Measurements from ENCODE around the gene DLST. TPM values are rescaled to one million over a fixed set of nuclear protein-coding genes. Genes with fewer than 3 reads are reported as not detected.

Gene DLST
- total RNA-seq, 2 experiments from 2014 or later = 74.4 to 95.7 TPM

- no peak for DNase-seq (ENCODE audit: low spot score)
- no peak overlapping the region for H3K27ac ChIP-seq (ENCODE audit: low read depth, low read length, poor library complexity, severe bottlenecking)
- H2AFZ ChIP-seq (ENCODE audit: low read length) = no peak overlapping the region
- H3K9me2 ChIP-seq (ENCODE audit: insufficient read depth, low read length) = no peaks in the 10 kb centered on the region
- no peak overlapping the region for H3K4me3 ChIP-seq (ENCODE audit: low read depth, low read length, poor library complexity, severe bottlenecking)
- H3K9me3 ChIP-seq (ENCODE audit: low read length) = no peaks in the 10 kb centered on the region
- no peak overlapping the region for H3K4me2 ChIP-seq (ENCODE audit: low read length)
- TF ChIP-seq CTCF (conservative IDR thresholded peaks at IDR 0.05; ENCODE audit: low read length) = no peak
- TF ChIP-seq EZH2phosphoT487 (IDR thresholded peaks at IDR 0.05; ENCODE audit: borderline replicate concordance, low read depth, low read length) = no peak
- no peaks in the 10 kb centered on the region for H4K20me1 ChIP-seq (ENCODE audit: insufficient read depth, low read length)
- ChIA-PET POLR2A (interaction anchor here (0.9 to 1.3 kb wide), 2 partner anchors 90 to 169 kb away, joined by 3 to 4 read pairs; partner anchors contain the start of gene YLPM1), CTCF (ENCODE audit: unreplicated experiment) (no interaction called here)
- BruUV-seq (replicated peaks) = no TSS peak
- H3K36me3 ChIP-seq (ENCODE audit: insufficient read depth, low read length) = no peaks in the 10 kb centered on the region
- intact Hi-C loops (cut with micrococcal nuclease; ENCODE audit: unreplicated experiment) = no loop called here
- H3K4me1 ChIP-seq (ENCODE audit: insufficient read depth, low read length, poor library complexity, severe bottlenecking) = peaks cover 12% of the 10 kb centered on the region
- no peaks in the 10 kb centered on the region for H3K79me2 ChIP-seq (ENCODE audit: insufficient read depth, low read depth, low read length)
Measured at GRCh38 chr14:74852922-74853530, 28.7 kb upstream of the DLST start.

GRCh38 chr14:74853581-74853980 lies 28.1 kb upstream of the DLST start:
- no peaks in the 10 kb centered on the region for H3K79me2 ChIP-seq (ENCODE audit: insufficient read depth, low read depth, low read length)
- no peaks in the 10 kb centered on the region for H3K36me3 ChIP-seq (ENCODE audit: insufficient read depth, low read length)
- intact Hi-C loops (cut with micrococcal nuclease; ENCODE audit: unreplicated experiment) = no loop called here
- H2AFZ ChIP-seq (ENCODE audit: low read length) = no peak overlapping the region
- H3K4me1 ChIP-seq (ENCODE audit: insufficient read depth, low read length, poor library complexity, severe bottlenecking) = peaks cover 12% of the 10 kb centered on the region
- ChIA-PET CTCF (ENCODE audit: unreplicated experiment) (no interaction called here), POLR2A (interaction anchor here (1.3 kb wide), 1 partner anchor 169 kb away, joined by 3 read pairs; no protein-coding TSS in a partner anchor)
- no peaks in the 10 kb centered on the region for H3K9me3 ChIP-seq (ENCODE audit: low read length)
- H3K9me2 ChIP-seq (ENCODE audit: insufficient read depth, low read length) = no peaks in the 10 kb centered on the region
- TF ChIP-seq EZH2phosphoT487 (IDR thresholded peaks at IDR 0.05; ENCODE audit: borderline replicate concordance, low read depth, low read length) (no peak), CTCF (conservative IDR thresholded peaks at IDR 0.05; ENCODE audit: low read length) (no peak)
- H3K4me2 ChIP-seq (ENCODE audit: low read length) = no peak overlapping the region
- no TSS peak for BruUV-seq (replicated peaks)
- no peaks in the 10 kb centered on the region for H4K20me1 ChIP-seq (ENCODE audit: insufficient read depth, low read length)
- no peak overlapping the region for H3K4me3 ChIP-seq (ENCODE audit: low read depth, low read length, poor library complexity, severe bottlenecking)
- H3K27ac ChIP-seq (ENCODE audit: low read depth, low read length, poor library complexity, severe bottlenecking) = no peak overlapping the region
- DNase-seq (ENCODE audit: low spot score) = no peak

GRCh38 chr14:74855021-74855420 lies 26.7 kb upstream of the DLST start:
- intact Hi-C loops (cut with micrococcal nuclease; ENCODE audit: unreplicated experiment) = loop anchor here (5.0 kb wide), 1 partner anchor 248 kb away; no protein-coding TSS in a partner anchor
- Histone ChIP-seq H4K20me1 (ENCODE audit: insufficient read depth, low read length) (no peaks in the 10 kb centered on the region), H3K4me1 (ENCODE audit: insufficient read depth, low read length, poor library complexity, severe bottlenecking) (peaks cover 12% of the 10 kb centered on the region), H3K79me2 (ENCODE audit: insufficient read depth, low read depth, low read length) (no peaks in the 10 kb centered on the region), H3K4me2 (ENCODE audit: low read length) (no peak overlapping the region), H3K4me3 (ENCODE audit: low read depth, low read length, poor library complexity, severe bottlenecking) (no peak overlapping the region), H3K27ac (ENCODE audit: low read depth, low read length, poor library complexity, severe bottlenecking) (no peak overlapping the region), H3K9me3 (ENCODE audit: low read length) (no peaks in the 10 kb centered on the region), H3K36me3 (ENCODE audit: insufficient read depth, low read length) (no peaks in the 10 kb centered on the region), H3K9me2 (ENCODE audit: insufficient read depth, low read length) (no peaks in the 10 kb centered on the region), H2AFZ (ENCODE audit: low read length) (no peak overlapping the region)
- POLR2A ChIA-PET = interaction anchor here (0.5 to 1.4 kb wide), 4 partner anchors 9 to 212 kb away, joined by 3 to 4 read pairs (median 4); no protein-coding TSS in a partner anchor
- BruUV-seq (replicated peaks) = no TSS peak
- no peak for TF ChIP-seq CTCF (conservative IDR thresholded peaks at IDR 0.05; ENCODE audit: low read length)
- no peak for TF ChIP-seq EZH2phosphoT487 (IDR thresholded peaks at IDR 0.05; ENCODE audit: borderline replicate concordance, low read depth, low read length)
- no peak for DNase-seq (ENCODE audit: low spot score)
- CTCF ChIA-PET (ENCODE audit: unreplicated experiment) = interaction anchor here (0.5 to 1.3 kb wide), 2 partner anchors 53 to 234 kb away, joined by 3 read pairs; no protein-coding TSS in a partner anchor

Data from OCI-LY7 (cell line).